H1 (cell line): Measurements from ENCODE around the gene SLC25A26. TPM values are rescaled to one million over a fixed set of nuclear protein-coding genes. Genes with fewer than 3 reads are reported as not detected.

Source experiments
- CTCF ChIA-PET: fragments of 300-600 bp; sonication (Branson Sonifier 250); formaldehyde crosslinking; loops from one replicate; lab custom pipeline; 2021; ENCODE audit not compliant: partially characterized antibody; lab: Charles Lee
- POLR2A ChIA-PET: fragments of 300-600 bp; sonication (Branson Sonifier 250); formaldehyde crosslinking; loops from one replicate; lab custom pipeline; 2021; ENCODE audit warnings: inconsistent platforms; ENCODE audit not compliant: partially characterized antibody; lab: Charles Lee
- DNase-seq, 2 experiments: peaks; one replicate each; pipeline versions ENCODE4 v3.0.0 to v3.0.0-alpha.2; 2010 to 2022; ENCODE audit warnings: low spot score in 2 of 2, low read depth in 1 of 2, mixed read lengths in 1 of 2
- FAIRE-seq: peaks from 2 replicates; lab custom pipeline; 2011; peaks lifted over from hg19 to GRCh38; lab: Jason Lieb, UNC
- H2AFZ ChIP-seq: 2 replicates; pipeline ENCODE4 v1.8.1; 2012; ENCODE audit warnings: low read length, inconsistent platforms
- H2AK5ac ChIP-seq: 2 replicates; pipeline ENCODE4 v1.6.1; 2013; ENCODE audit warnings: low read depth, low read length
- H2BK120ac ChIP-seq: replicated peaks from 2 replicates; pipeline ENCODE3; 2013; ENCODE audit warnings: low read depth, low read length, inconsistent platforms
- H2BK12ac ChIP-seq: 2 replicates; pipeline ENCODE4 v1.6.1; 2013; ENCODE audit warnings: low read depth, low read length
- H2BK15ac ChIP-seq: 2 replicates; pipeline ENCODE4 v1.6.1; 2013; ENCODE audit warnings: low read length
- H2BK20ac ChIP-seq: 2 replicates; pipeline ENCODE4 v1.6.1; 2013; ENCODE audit warnings: low read length
- H2BK5ac ChIP-seq: 2 replicates; pipeline ENCODE4 v1.6.1; 2013; ENCODE audit warnings: low read depth, low read length
- H3K14ac ChIP-seq: 2 replicates; pipeline ENCODE4 v1.6.1; 2013; ENCODE audit warnings: inconsistent platforms; ENCODE audit not compliant: insufficient read length
- H3K18ac ChIP-seq: 2 replicates; pipeline ENCODE4 v1.6.1; 2013; ENCODE audit warnings: low read length; ENCODE audit errors: extremely low read depth
- H3K23ac ChIP-seq: 2 replicates; pipeline ENCODE4 v1.6.1; 2013; ENCODE audit warnings: inconsistent platforms; ENCODE audit not compliant: insufficient read length
- H3K23me2 ChIP-seq: 2 replicates; pipeline ENCODE4 v1.6.1; 2013; ENCODE audit warnings: low read depth, low read length
- H3K27ac ChIP-seq: 2 replicates; pipeline ENCODE4 v1.6.1; 2011; ENCODE audit warnings: low read depth, low read length, inconsistent platforms
- H3K27me3 ChIP-seq, 4 experiments: replicated peaks in 1 of 4; 1 replicate in 1 of 4; 2 replicates in 3 of 4; pipeline versions ENCODE4 v1.6.1 to v1.8.1; 2011 to 2013; ENCODE audit warnings: low read length in 3 of 4, mild to moderate bottlenecking in 3 of 4, inconsistent platforms in 2 of 4, mixed read lengths in 2 of 4, moderate library complexity in 1 of 4; ENCODE audit not compliant: control insufficient read depth in 3 of 4, insufficient read depth in 3 of 4; ENCODE audit errors: extremely low read depth in 1 of 4
- H3K36me3 ChIP-seq, 4 experiments: 2 replicates each; pipeline versions ENCODE4 v1.6.1 to v1.8.1; 2011 to 2013; ENCODE audit warnings: mild to moderate bottlenecking in 4 of 4, low read length in 3 of 4, moderate library complexity in 2 of 4, control low read depth in 1 of 4, inconsistent platforms in 1 of 4; ENCODE audit not compliant: insufficient read depth in 4 of 4, control insufficient read depth in 2 of 4
- H3K4ac ChIP-seq: replicated peaks from 2 replicates; pipeline ENCODE3; 2013; ENCODE audit warnings: low read length, low read depth, mixed read lengths, inconsistent platforms; ENCODE audit not compliant: insufficient read length
- H3K4me1 ChIP-seq, 4 experiments: replicated peaks in 1 of 4; 1 replicate in 1 of 4; 2 replicates in 3 of 4; pipeline versions ENCODE4 v1.6.1 to v1.8.1; 2011 to 2013; ENCODE audit warnings: low read length in 3 of 4, inconsistent platforms in 2 of 4, mixed read lengths in 1 of 4; ENCODE audit not compliant: insufficient read depth in 4 of 4, control insufficient read depth in 3 of 4
- H3K4me2 ChIP-seq, 2 experiments: 2 replicates each; pipeline versions ENCODE4 v1.6.1 to v1.8.1; 2011 to 2013; ENCODE audit warnings: low read depth in 2 of 2, low read length in 2 of 2, control low read depth in 1 of 2, inconsistent platforms in 1 of 2, mild to moderate bottlenecking in 1 of 2; ENCODE audit not compliant: insufficient read depth in 1 of 2
- H3K4me3 ChIP-seq, 4 experiments: fragments of 200-600, 300-600 bp in 1 of 4; sonication (generic), shearing (Covaris generic), sonication (Bioruptor Twin) in 1 of 4; 2 replicates each; pipeline versions ENCODE4 v1.5.1 to v1.8.1; 2011 to 2016; ENCODE audit warnings: low read length in 4 of 4, low read depth in 3 of 4, control low read depth in 2 of 4, inconsistent platforms in 2 of 4, mild to moderate bottlenecking in 2 of 4, mixed read lengths in 1 of 4, moderate library complexity in 1 of 4; ENCODE audit not compliant: insufficient read depth in 2 of 4; ENCODE audit errors: extremely low read depth in 1 of 4
- H3K56ac ChIP-seq: replicated peaks from 2 replicates; pipeline ENCODE3; 2013; ENCODE audit warnings: low read depth, mild to moderate bottlenecking, mixed read lengths, low read length, inconsistent platforms; ENCODE audit not compliant: insufficient read length
- H3K79me1 ChIP-seq: 2 replicates; pipeline ENCODE4 v1.6.1; 2013; ENCODE audit warnings: low read depth, low read length, control low read depth
- H3K79me2 ChIP-seq, 2 experiments: 2 replicates each; pipeline versions ENCODE4 v1.6.1 to v1.8.1; 2012 to 2013; ENCODE audit warnings: low read length in 2 of 2, mild to moderate bottlenecking in 2 of 2, inconsistent platforms in 1 of 2; ENCODE audit not compliant: insufficient read depth in 2 of 2, control insufficient read depth in 1 of 2
- H3K9ac ChIP-seq, 4 experiments: replicated peaks in 1 of 4; 1 replicate in 1 of 4; 2 replicates in 3 of 4; pipeline versions ENCODE4 v1.6.1 to v1.8.1; 2011 to 2013; ENCODE audit warnings: low read depth in 3 of 4, low read length in 3 of 4, control low read depth in 2 of 4, mild to moderate bottlenecking in 2 of 4, moderate library complexity in 2 of 4, inconsistent platforms in 1 of 4; ENCODE audit errors: extremely low read depth in 1 of 4
- H3K9me3 ChIP-seq, 2 experiments: 2 replicates each; pipeline versions ENCODE4 v1.6.1 to v1.8.1; 2012 to 2013; ENCODE audit warnings: mild to moderate bottlenecking in 2 of 2, moderate library complexity in 2 of 2, control low read depth in 1 of 2, inconsistent platforms in 1 of 2, low read depth in 1 of 2, low read length in 1 of 2, mixed read lengths in 1 of 2; ENCODE audit not compliant: insufficient read depth in 2 of 2
- H4K20me1 ChIP-seq, 2 experiments: replicated peaks in 1 of 2; 2 replicates each; pipeline versions ENCODE3 to v1.8.1; 2011 to 2013; ENCODE audit warnings: inconsistent platforms in 2 of 2, low read length in 2 of 2, mild to moderate bottlenecking in 1 of 2; ENCODE audit not compliant: insufficient read depth in 2 of 2, control insufficient read depth in 1 of 2
- H4K5ac ChIP-seq: 2 replicates; pipeline ENCODE4 v1.6.1; 2013; ENCODE audit warnings: low read length, low read depth, mixed read lengths, inconsistent platforms; ENCODE audit not compliant: insufficient read length
- H4K8ac ChIP-seq: 2 replicates; pipeline ENCODE4 v1.8.0; 2013; ENCODE audit warnings: mild to moderate bottlenecking, moderate library complexity, low read length, inconsistent platforms; ENCODE audit not compliant: insufficient read depth; ENCODE audit errors: extremely low read depth
- H4K91ac ChIP-seq: replicated peaks from 2 replicates; pipeline ENCODE3; 2013; ENCODE audit warnings: low read length, mixed read lengths, inconsistent platforms; ENCODE audit not compliant: insufficient read length
- TAF1 ChIP-seq: IDR thresholded peaks from 2 replicates; pipeline ENCODE4 v1.6.1; 2011; ENCODE audit warnings: mild to moderate bottlenecking, low read depth, low read length
- polyA plus RNA-seq, 7 experiments: library from polyadenylated mRNA; depleted of rRNA in 3 of 7; stranded (reverse) in 5 of 7; unstranded in 2 of 7; fragments of >200 nt in 5 of 7; fragments of 200-250 nt in 2 of 7; gene quantifications; 1 replicate in 5 of 7; 2 replicates in 1 of 7; 4 replicates in 1 of 7; pipeline versions ENCODE4 v1.2.1 to v1.2.3, GENCODE V29; 2011 to 2013; ENCODE audit warnings: missing spikeins in 2 of 7, mixed read lengths in 2 of 7
- total RNA-seq: library from RNA; stranded (reverse); fragmentation: NEBNext Ultra II Directional; extraction: Animal tissue kit (Norgen Biotek cat#: 25700); gene quantifications from 2 replicates; pipeline ENCODE4 v1.2.1, GENCODE V29; 2021

Gene SLC25A26
- total and polyA plus RNA-seq, 2 of the 8 experiments (the other 6 are each of a cell fraction or from before 2014, with no cell fraction given), result 30.0 to 37.0 TPM

DNA sequence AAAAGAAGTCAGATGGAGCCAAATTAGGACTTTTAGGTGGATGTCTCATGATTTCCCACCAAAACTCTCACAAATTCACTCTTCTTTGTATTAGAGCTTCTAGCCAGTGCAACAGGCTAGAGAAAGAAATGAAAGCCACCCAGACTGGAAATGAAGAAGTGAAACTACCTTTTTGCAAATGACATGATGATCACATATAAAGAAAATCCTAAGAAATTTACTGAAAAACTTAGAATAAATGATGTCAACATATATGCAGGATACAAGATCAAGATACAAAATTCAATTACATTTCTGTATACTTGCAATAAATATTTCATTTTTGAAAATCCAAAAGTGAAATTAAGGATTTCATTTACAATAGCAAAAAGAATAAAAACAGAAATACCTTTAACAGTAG, 169.2 kb downstream of the SLC25A26 start:
- Histone ChIP-seq H3K18ac (no peak overlapping the region), H2BK120ac (no peak overlapping the region), H3K27me3 (no peaks in the 10 kb centered on the region), H2BK15ac (no peak overlapping the region), H3K4me3 (no peak overlapping the region), H3K36me3 (peaks cover 42 to 88% (median 56%) of the 10 kb centered on the region in 4 experiments), H3K23ac (no peak overlapping the region), H3K56ac (no peak overlapping the region), H3K9ac (no peak overlapping the region), H3K27ac (no peak overlapping the region), H2BK20ac (no peak overlapping the region), H4K8ac (no peak overlapping the region), H3K4ac (no peak overlapping the region), H3K4me1 (no peaks in the 10 kb centered on the region), H4K5ac (no peak overlapping the region), H3K4me2 (no peak overlapping the region), H4K20me1 (peaks cover 0 to 13% of the 10 kb centered on the region in 2 experiments), H2AFZ (no peak overlapping the region), H3K79me2 (peaks cover 0 to 33% of the 10 kb centered on the region in 2 experiments; a peak in 2 of 4 replicates), H4K91ac (no peak overlapping the region), H2BK12ac (no peak overlapping the region), H3K14ac (no peak overlapping the region), H2BK5ac (no peak overlapping the region), H3K79me1 (peaks cover 1% of the 10 kb centered on the region; the same call in 1 of the 2 replicates), H3K9me3 (no peaks in the 10 kb centered on the region; a peak in 1 of 4 replicates), H3K23me2 (no peaks in the 10 kb centered on the region), H2AK5ac (no peak overlapping the region)
- ChIA-PET POLR2A (no interaction called here), CTCF (interaction anchor here (0.8 to 1.5 kb wide), 3 partner anchors 12 to 408 kb away, joined by 4 to 7 read pairs (median 4); no protein-coding TSS in a partner anchor)
- TF ChIP-seq TAF1, result no peak
- DNase-seq (no peak), FAIRE-seq (no peak)
